ENCODE data around the gene CEBPB.

- TF ChIP-seq, protein P1, sequence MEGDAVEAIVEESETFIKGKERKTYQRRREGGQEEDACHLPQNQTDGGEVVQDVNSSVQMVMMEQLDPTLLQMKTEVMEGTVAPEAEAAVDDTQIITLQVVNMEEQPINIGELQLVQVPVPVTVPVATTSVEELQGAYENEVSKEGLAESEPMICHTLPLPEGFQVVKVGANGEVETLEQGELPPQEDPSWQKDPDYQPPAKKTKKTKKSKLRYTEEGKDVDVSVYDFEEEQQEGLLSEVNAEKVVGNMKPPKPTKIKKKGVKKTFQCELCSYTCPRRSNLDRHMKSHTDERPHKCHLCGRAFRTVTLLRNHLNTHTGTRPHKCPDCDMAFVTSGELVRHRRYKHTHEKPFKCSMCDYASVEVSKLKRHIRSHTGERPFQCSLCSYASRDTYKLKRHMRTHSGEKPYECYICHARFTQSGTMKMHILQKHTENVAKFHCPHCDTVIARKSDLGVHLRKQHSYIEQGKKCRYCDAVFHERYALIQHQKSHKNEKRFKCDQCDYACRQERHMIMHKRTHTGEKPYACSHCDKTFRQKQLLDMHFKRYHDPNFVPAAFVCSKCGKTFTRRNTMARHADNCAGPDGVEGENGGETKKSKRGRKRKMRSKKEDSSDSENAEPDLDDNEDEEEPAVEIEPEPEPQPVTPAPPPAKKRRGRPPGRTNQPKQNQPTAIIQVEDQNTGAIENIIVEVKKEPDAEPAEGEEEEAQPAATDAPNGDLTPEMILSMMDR (IDR thresholded peaks at IDR 0.05): no peak
- no peak for TF ChIP-seq POLR2A (IDR thresholded peaks at IDR 0.05)
Measured at GRCh38 chr20:50188879-50189680, 1.6 kb upstream of the CEBPB start.
